Loucy (cell line): ENCODE data around the gene RAB40B.

ENCODE experiments used
- H2AFZ ChIP-seq: fragments of 200-600 bp; sonication (generic); 2 replicates; pipeline ENCODE4 v1.6.0; 2016; ENCODE audit warnings: antibody characterized with exemption, mild to moderate bottlenecking, low read length, moderate library complexity
- H3F3A ChIP-seq: fragments of 200-600 bp; 2 replicates; pipeline ENCODE4 v1.6.0; 2016; ENCODE audit warnings: antibody characterized with exemption, low read depth, mild to moderate bottlenecking
- H3K27me3 ChIP-seq: fragments of 200-600 bp; sonication (generic); 2 replicates; pipeline ENCODE4 v1.6.1; 2014; ENCODE audit warnings: low read length, mild to moderate bottlenecking; ENCODE audit not compliant: insufficient read depth, poor library complexity, severe bottlenecking
- H3K36me3 ChIP-seq: fragments of 200-600 bp; sonication (generic); 2 replicates; pipeline ENCODE4 v1.6.1; 2016; ENCODE audit warnings: low read length; ENCODE audit not compliant: insufficient read depth
- H3K4me1 ChIP-seq: fragments of 200-600 bp; sonication (generic); 2 replicates; pipeline ENCODE4 v1.5.1; 2014; ENCODE audit warnings: low read length, mild to moderate bottlenecking; ENCODE audit not compliant: insufficient read depth, poor library complexity, severe bottlenecking
- H3K4me2 ChIP-seq: fragments of 200-600 bp; sonication (generic); 2 replicates; pipeline ENCODE4 v1.6.0; 2014; ENCODE audit warnings: antibody characterized with exemption, low read length, low read depth, mild to moderate bottlenecking; ENCODE audit not compliant: poor library complexity, severe bottlenecking
- H3K4me3 ChIP-seq: fragments of 200-600 bp; sonication (generic); 2 replicates; pipeline ENCODE4 v1.5.1; 2014; ENCODE audit warnings: low read length, mild to moderate bottlenecking, mixed read lengths; ENCODE audit not compliant: poor library complexity, severe bottlenecking
- H3K79me2 ChIP-seq: fragments of 200-600 bp; sonication (generic); 2 replicates; pipeline ENCODE4 v1.6.1; 2014; ENCODE audit warnings: low read length; ENCODE audit not compliant: insufficient read depth
- H3K9ac ChIP-seq: fragments of 200-600 bp; sonication (generic); 2 replicates; pipeline ENCODE4 v1.6.0; 2014; ENCODE audit warnings: mild to moderate bottlenecking, low read depth, low read length, moderate library complexity; ENCODE audit not compliant: poor library complexity, severe bottlenecking
- H3K9me2 ChIP-seq: fragments of 200-600 bp; sonication (generic); replicated peaks from 2 replicates; pipeline ENCODE4 v1.6.1; 2016; ENCODE audit warnings: low read depth, low read length, mixed read lengths
- H3K9me3 ChIP-seq: fragments of 200-600 bp; sonication (generic); 2 replicates; pipeline ENCODE4 v1.6.1; 2014; ENCODE audit warnings: mild to moderate bottlenecking, antibody characterized with exemption, low read length, low read depth; ENCODE audit not compliant: insufficient read depth
- H4K20me1 ChIP-seq: fragments of 200-600 bp; sonication (generic); 2 replicates; pipeline ENCODE4 v1.6.0; 2014; ENCODE audit warnings: antibody characterized with exemption, low read length, mild to moderate bottlenecking; ENCODE audit not compliant: insufficient read depth, poor library complexity, severe bottlenecking
- CTCF ChIP-seq: fragments of 200-600 bp; sonication (generic); conservative IDR thresholded peaks from 2 replicates; pipeline ENCODE4 v1.5.1; 2014; ENCODE audit warnings: mild to moderate bottlenecking, antibody characterized with exemption, low read length
- EZH2phosphoT487 ChIP-seq: fragments of 200-600 bp; IDR thresholded peaks from 2 replicates; pipeline ENCODE4 v1.6.1; 2018; ENCODE audit warnings: antibody characterized with exemption, mild to moderate bottlenecking, moderate library complexity, borderline replicate concordance

Gene RAB40B

GRCh38 chr17:82668631-82669099 is 29.8 kb downstream of the RAB40B start:
- Histone ChIP-seq H2AFZ (peak overlapping the region; percentile 95), H3F3A (no peaks in the 10 kb centered on the region), H3K4me3 (peak overlapping the region; percentile 71), H3K36me3 (no peaks in the 10 kb centered on the region), H3K9ac (peak overlapping the region; percentile 67), H3K79me2 (no peaks in the 10 kb centered on the region), H3K4me2 (peak overlapping the region; percentile 68), H3K9me2 (no peaks in the 10 kb centered on the region), H3K4me1 (peaks cover 8% of the 10 kb centered on the region), H3K27me3 (no peaks in the 10 kb centered on the region), H3K9me3 (no peaks in the 10 kb centered on the region), H4K20me1 (no peaks in the 10 kb centered on the region)
- no peak for TF ChIP-seq EZH2phosphoT487
- peak; percentile 75 for TF ChIP-seq CTCF

- no peak for TF ChIP-seq CTCF
- no peak for TF ChIP-seq EZH2phosphoT487
- peak overlapping the region; percentile 71 for H3K4me3 ChIP-seq
- peaks cover 8% of the 10 kb centered on the region for H3K4me1 ChIP-seq
- no peaks in the 10 kb centered on the region for H3K27me3 ChIP-seq
- H3K79me2 ChIP-seq, result no peaks in the 10 kb centered on the region
- no peaks in the 10 kb centered on the region for H3K36me3 ChIP-seq
- H3K9me2 ChIP-seq, result no peaks in the 10 kb centered on the region
- H3K9me3 ChIP-seq, result no peaks in the 10 kb centered on the region
- H4K20me1 ChIP-seq, result no peaks in the 10 kb centered on the region
- H3K4me2 ChIP-seq, result peak overlapping the region; percentile 68
- no peaks in the 10 kb centered on the region for H3F3A ChIP-seq
- H2AFZ ChIP-seq, result peak overlapping the region; percentile 95
- H3K9ac ChIP-seq, result peak overlapping the region; percentile 67
Measured at GRCh38 chr17:82668024-82668630, 30.4 kb downstream of the RAB40B start.

- no peaks in the 10 kb centered on the region for H3K27me3 ChIP-seq
- no peak overlapping the region for H3K4me2 ChIP-seq
- no peak overlapping the region for H3K4me3 ChIP-seq
- H3K9ac ChIP-seq, result no peak overlapping the region
- no peaks in the 10 kb centered on the region for H3K9me3 ChIP-seq
- H3F3A ChIP-seq, result no peaks in the 10 kb centered on the region
- no peaks in the 10 kb centered on the region for H3K9me2 ChIP-seq
- no peak overlapping the region for H2AFZ ChIP-seq
- TF ChIP-seq EZH2phosphoT487 (no peak), CTCF (no peak)
- H4K20me1 ChIP-seq, result no peaks in the 10 kb centered on the region
- no peaks in the 10 kb centered on the region for H3K79me2 ChIP-seq
- H3K36me3 ChIP-seq, result no peaks in the 10 kb centered on the region
- peaks cover 8% of the 10 kb centered on the region for H3K4me1 ChIP-seq
Measured at GRCh38 chr17:82667668-82668000, 30.9 kb downstream of the RAB40B start.
